CD4-positive, alpha-beta T cell treated with Interferon gamma for 1 hour (primary cell): ENCODE measurements around the gene LCNL1.
A peak's percentile ranks its signal among the peaks of the same experiment; 100 is the strongest.

Experiments
- DNase-seq: peaks from one replicate; pipeline ENCODE4 v3.0.0-alpha.2; 2020

Gene LCNL1

DNA sequence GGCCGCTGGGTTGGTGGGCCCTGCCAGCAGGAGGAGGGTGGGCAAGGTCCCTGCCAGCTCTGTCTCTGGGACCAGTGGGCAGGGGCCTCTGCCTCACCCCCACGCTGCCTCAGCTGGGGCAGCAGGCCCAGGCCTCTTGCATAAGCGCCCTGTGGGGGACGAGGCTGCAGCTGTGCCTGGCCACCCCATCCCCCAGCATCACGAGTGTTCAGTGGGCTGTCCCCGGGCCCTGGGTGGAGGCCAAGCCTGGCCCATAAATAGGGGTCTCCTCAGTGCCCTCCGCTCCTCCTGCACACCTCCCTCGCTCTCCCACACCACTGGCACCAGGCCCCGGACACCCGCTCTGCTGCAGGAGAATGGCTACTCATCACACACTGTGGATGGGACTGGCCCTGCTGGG, 5.6 kb upstream of the LCNL1 start, which contains the start of gene PTGDS:
Gene PTGDS, plus strand, starts transcription at position 282 of the 400 bp plus-strand sequence. Its CDS starts 75 bp downstream, at position 357.
- no peak for DNase-seq

DNA sequence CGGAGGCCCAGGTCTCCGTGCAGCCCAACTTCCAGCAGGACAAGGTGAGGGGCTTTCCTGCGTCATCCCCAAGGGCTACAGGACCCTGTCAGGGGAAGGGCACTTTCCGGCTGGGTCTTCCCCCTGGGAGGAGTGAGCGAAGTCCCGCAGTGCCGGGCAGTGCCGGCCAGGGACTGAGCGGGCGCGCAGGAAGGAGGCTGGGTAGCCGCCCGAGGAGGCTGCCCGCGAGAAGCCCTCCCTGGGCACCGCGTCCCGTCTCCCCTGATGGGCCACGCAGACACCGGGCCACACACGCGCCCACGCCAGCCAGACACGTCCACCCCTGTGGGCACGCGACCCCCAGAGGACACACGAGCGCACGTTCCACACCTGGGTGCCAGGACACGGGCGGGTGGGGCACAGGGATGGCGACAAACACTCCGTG, 5.1 kb upstream of the LCNL1 start:
- no peak for DNase-seq

DNA sequence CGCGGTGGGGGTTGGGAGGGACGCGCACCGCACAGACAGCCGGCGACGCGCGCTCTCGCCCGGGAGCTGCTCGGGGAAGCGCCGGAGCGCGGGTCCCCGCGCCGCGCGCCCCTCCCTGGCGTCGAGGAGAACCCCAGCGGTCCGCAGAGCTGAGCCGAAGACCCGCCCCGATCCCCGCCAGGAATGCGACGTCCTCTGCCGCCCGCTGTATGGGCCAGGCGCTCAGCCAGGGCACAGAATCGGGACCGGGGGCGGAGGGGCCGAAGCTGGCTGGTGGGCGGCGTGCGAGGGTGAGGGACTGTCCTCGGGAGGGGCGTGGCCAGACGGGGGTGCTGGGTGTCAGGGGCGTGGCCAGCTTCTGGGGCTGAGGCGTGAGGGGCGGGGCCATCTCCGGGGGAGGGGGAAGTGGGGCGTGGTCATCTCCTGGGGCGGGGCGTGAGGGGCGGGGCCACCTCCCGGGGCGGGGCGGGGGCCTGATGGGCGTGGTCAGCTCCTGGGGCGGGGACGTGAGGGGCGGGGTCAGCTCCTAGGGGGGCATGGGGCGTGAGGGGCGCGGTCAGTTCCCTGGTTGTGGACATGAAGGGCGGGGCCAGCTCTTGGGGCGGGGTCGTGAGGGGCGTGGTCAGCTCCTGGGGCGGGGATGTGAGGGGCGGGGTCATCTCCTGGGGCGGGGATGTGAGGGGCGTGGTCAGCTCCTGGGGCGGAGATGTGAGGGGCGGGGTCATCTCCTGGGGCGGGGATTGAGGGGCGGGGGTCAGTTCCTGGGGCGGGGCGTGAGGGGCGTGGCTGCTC, 4.5 kb upstream of the LCNL1 start:
- peak; percentile 67 for DNase-seq

DNA sequence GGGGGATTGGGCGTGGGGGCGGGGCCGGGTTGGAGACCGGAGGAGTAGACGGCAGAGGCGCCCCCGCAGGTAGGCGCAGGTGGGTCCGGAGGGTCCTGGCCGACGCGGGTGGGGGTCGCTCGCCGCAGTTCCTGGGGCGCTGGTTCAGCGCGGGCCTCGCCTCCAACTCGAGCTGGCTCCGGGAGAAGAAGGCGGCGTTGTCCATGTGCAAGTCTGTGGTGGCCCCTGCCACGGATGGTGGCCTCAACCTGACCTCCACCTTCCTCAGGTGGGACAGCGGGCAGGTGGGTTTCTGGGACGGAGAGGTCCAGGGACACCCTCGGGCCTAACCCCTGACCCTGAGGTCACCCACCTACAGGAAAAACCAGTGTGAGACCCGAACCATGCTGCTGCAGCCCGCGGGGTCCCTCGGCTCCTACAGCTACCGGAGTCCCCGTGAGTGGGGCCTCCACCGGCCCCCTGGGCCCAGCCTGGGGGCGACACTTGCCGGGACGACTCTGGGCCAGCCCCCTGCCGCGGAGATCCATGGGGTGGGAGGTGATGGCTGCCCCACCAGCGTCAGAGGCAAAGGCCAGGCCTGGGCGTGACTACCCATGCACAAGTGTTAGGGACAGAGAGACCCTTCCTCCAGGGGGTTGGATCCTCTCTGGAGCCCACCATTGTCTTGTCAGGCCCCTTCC, 3.8 kb upstream of the LCNL1 start:
- no peak for DNase-seq

DNA sequence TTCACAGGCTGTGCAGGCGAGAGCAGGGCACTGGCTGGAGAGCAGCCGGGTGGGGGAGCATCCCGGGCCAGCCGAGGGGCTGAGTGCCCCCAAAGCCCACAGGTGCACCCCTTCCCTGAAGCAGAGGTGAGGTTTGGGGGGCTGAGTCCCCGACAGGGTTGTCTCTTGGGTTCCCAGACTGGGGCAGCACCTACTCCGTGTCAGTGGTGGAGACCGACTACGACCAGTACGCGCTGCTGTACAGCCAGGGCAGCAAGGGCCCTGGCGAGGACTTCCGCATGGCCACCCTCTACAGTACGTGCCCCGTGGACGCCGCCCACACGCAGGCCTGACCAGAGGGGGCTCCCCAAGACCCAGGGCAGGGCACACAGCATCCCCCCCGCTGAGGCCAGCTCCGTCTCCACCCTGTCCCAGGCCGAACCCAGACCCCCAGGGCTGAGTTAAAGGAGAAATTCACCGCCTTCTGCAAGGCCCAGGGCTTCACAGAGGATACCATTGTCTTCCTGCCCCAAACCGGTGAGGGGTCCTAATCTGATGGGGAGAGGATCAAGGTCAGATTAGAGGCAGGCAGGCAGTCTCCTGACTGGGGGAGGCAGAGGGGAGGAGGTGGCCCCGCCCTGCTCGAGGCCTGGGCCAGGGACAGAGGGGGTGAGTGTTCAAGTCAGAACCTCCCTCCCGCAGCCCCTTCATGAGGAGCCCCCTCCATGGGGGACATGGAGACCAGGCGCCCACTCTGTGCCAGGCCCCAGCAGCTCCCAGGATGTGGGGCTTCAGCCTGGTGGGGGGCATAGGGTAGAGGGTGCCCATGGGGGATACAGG, 2.8 kb upstream of the LCNL1 start:
- no peak for DNase-seq

DNA sequence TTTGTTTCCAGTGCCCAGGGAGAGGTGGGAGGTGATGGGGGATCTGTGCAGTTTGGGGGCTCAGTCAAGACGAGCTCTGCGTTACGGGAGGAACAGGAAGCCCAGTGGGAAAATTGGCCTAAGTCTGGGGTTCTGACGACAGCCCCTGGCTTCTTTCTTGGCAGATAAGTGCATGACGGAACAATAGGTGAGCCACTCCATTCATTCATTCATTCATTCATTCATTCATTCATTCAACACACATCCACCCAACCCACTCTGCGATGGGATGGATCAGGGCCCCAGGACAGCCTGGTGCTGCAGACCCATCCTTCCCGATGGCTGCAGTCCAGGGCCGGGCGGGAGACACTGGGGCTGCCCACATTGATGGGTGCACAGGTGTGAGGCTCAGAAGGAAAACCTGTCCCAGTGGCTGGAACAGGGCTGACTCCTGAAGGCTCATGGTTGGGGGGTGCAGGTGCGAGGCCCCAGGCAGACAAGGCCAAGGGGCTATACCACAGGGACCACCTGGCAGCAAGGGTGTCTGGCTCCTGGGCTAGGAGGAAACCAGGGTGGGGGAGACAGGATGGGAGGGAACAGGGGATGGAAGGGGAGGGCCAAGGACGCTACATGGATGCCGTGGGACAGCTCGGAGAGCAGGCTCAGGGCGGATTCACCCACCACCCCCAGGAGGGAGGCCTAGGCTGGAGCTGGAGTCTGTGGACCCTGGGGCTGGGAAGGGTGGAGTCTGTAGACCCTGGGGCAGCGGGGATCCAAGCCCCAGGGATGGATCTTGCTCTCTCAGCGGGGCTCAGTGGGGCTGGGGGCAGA, 1.9 kb upstream of the LCNL1 start:
- no peak for DNase-seq

DNA sequence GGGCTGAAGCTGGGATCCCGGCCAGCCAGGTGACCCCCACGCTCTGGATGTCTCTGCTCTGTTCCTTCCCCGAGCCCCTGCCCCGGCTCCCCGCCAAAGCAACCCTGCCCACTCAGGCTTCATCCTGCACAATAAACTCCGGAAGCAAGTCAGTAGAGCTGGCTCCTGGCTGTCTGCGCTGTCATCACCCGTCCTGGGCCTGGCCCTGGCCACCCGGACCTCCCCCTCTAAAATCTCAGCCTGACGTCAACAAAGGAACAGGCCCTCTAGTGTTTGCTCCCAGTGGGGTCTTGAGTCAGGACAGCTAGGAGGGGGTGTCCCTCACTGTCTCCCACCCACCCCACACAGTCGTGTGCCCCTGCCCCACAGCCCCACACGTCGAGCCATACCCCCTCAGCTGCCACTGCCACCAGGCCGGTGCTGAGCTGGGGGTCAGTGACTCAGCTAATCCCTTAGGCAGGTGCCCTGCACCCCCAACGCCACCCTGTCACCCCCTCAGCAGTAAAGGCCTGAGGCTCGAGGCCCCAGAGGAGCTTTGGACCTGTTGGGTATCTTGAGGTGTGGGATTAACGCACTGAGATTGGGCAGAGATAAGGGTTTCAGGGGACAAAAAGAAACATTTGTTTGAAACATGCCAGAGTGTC, 1.1 kb upstream of the LCNL1 start:
- no peak for DNase-seq

DNA sequence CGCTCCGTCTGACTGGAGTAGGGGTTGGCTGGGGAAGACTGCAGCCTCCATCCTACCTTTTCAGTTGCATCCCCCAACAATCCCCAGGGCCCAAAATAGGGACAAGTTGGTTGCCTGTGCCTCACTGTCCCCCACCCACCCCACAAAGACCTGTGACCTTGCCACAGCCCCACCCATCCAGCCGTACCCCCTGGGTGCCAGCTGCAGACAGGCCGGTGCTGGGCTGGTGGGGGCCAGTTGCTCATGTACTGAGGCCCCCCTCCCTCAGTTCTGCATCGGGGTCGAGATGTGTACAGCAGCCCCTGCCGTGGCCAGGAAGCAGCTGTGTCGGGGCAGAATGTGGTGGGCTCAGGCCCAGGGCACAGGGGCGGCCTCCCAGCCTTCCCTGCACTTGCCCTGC, 374 bp downstream of the LCNL1 start:
- DNase-seq: no peak

DNA sequence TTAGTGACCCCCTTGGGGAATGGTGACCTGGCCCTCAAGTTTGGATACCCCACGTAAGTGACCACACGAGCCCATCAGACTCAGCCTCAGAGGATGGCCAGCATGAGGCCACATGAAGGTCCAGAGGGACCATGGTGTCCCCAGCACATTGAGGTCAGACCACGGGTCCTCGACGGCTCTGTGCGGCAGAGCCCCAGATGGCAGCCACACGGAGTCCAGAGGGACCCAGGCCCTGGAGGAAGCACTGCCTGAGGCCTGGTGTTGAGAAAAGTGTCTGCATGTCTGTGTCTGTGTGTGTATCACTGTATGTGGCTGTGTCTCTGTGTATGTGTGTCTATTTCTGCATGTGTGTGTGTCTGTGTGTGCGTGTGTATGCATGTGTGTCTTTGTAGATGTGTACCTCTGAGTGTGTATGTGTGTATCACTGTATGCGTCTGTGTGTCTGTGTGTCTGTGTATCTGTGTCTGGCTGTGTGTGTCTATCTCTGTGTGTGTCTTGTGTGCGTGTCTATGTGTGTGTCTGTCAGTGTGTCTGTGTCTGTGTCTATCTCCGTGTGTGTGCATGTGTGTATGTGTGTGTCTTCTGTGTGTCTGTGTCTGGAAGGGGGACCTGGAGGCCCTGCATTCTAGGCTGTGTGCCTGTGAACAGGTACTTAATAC, 992 bp downstream of the LCNL1 start:
- DNase-seq: no peak

DNA sequence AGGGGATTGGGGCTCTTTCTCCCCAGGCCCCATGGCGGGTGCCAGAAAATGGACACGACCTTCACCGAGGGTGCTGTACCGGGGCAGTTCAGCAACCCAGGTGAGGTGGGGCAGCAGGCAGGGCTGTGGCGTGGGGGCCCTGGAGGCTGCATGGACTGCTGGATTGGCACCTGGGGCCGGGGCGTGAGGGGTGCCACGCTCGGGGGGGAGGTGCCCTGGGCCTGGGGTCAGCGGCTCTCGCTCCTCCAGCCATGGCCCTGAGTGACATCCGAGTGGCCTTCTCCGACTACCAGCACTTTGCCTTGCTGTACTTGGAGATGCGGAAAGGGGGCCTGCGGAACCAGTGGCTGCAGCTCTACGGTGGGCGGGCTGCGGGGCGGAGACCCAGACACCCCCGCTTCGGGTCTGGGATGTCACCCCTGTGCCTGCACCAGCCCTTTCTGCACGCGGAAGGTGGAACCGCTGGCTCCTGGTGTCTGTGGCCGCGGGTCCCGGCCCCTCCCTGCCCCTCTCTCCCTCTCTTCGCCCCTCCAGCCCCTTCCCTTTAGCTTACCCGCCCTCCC, 1.8 kb downstream of the LCNL1 start:
- DNase-seq: no peak

DNA sequence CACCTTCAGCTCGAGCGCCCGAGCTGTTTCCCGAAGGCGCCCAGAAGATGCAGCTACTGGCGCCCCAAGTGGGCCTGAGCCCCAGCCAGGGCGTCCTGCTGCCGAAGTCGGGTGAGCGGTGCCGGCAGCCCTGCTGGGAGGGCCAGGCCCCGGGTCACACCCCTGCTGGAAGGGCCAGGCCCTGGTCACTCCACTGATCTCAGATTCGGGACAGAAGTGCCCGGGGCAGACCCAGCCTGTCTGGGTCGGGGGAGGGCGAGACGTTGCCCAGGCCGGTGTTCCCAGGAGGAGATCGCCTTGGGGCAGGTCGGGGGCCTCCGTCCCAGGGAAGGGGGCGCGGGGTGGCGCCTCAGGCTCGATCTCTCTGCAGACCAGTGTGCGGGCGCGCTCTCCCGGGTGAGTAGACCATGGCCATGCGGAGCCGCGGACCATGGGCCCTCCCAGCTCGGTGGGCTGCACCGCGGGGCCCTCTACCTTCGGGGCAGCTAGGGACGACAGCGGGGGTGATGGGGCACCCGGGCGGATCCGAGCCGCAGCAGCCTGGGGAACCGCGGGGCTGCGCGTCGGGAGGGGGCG, 2.3 kb downstream of the LCNL1 start:
- no peak for DNase-seq

DNA sequence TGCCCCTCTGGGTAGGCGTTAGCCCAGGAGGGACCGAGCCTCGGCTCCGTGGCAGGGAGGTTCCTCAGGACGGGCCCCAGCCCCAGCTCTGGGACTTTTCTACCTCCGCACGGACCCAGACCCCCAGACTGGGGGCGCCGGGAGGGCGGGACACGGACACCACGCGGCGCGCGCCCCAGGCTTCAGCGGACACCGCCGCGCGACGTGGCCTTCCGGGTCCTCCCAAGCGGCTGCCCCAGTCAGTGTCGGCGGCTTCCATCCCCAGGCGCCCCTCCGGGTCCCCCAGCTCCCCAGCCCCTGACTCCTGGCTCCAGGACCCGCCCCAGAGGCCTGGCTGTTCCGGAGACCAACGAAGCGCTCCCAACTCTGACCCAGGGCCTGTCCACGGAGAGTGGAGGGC, 3.1 kb downstream of the LCNL1 start:
- DNase-seq: no peak

DNA sequence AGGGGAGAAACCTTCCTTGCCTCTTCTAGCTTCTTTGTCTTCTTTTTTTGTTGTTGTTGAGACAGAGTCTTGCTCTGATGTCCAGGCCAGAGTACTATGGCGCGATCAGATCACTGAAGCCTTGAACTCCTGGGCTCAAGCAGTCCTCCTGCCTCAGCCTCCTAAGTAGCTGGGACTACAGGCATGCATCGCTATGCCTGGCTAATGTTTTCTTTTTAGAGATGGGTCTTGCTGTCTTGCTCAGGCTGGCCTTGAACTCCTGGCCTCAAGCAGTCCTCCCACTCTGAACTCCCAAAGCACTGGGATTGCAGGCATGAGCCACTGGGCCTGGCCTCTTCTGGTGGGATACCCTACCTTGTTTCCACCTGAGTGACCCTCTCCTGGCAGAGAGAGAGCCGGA, 6.1 kb downstream of the LCNL1 start:
- no peak for DNase-seq

DNA sequence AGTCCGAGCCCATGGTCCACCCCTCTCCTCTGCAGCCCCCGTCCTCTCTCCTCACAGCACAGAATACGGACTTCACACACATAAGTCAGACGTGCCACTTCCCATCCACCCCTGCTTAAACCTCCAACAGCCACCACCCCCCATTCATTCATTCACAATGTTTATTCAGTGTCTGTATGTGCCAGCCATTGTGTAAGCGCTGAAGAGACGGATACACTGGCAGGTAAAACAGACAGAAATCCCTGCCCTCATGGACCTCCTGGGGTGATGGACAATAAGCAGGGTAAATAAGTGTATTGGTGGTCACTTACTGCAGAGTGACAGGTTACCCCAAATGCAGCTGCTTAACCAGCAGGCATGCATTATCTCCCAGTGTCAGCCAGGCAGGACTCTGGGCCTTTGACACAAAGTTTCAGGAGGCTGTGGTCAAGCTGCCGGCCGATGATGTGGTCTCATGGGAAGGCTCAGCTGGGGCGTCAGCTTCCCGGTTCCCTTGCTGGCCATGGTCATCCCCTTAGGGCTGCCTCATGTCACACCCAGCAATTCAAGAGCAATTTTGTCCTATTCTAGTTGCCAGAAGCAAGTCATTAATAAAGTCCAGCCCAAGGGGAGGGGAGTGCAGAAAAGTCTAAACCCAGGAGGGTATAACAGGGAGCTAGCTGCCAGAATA, 7.6 kb downstream of the LCNL1 start:
- no peak for DNase-seq

DNA sequence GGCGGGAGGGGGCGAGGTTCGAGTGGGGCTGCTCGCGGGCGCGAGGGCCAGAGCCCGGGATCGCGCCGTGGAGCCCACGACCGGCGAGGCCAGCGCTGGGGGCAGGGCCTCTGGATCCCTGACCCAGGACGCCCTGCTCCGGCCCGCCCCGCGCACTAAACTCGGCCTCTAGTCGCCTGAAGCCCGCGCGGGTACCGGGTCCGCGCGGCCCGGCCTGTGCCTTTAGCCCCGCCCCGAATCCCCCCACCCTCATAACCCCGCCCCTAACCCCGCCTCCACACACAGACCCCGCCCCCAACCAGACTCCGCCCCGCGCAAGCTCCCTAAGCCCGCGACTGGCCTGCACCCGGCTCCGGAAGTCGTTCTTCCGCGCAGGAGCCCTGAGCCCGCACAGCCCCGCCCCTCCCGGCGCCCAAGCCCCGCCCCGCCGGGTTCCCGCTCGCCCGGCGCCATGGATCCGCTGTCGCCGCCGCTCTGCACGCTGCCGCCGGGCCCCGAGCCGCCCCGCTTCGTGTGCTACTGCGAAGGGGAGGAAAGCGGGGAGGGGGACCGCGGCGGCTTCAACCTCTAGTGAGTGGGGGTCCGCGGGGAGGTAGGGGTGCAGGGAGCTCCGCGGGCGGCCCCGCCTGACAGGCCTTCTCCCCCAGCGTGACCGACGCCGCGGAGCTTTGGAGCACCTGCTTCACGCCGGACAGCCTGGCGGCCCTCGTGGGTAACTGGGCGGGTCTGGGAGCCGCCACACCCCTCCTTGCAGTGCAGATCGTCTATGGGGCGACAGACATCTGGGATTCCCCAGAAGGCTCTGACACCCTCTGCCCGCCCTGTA, 9.4 kb downstream of the LCNL1 start, which contains the start of gene PAXX:
Gene PAXX, plus strand, starts transcription at position 430 of the 826 bp plus-strand sequence. Its CDS starts 22 bp downstream, at position 452.
- peak; percentile 93 for DNase-seq

DNA sequence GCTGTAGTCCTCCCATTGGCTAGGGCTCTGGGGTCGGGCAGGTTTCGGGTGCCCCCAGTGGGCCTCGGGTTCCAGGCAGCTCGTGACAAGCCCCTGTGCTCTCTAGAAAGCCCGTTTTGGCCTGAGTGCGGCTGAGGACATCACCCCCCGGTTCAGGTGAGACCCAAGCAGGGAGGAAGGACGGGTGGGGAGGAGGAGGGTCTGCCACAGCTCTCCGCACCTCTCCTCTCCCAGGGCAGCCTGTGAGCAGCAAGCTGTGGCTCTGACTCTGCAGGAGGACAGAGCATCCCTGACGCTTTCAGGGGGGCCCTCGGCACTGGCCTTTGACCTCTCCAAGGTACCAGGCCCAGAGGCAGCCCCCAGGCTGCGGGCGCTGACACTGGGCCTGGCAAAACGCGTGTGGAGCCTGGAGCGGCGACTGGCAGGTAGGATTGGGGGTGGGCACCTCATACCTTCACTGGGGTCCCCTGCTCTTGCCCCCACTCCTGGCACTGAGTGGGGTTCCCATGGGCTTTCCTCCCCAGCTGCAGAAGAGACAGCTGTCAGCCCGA, 10.1 kb downstream of the LCNL1 start:
- DNase-seq: no peak

DNA sequence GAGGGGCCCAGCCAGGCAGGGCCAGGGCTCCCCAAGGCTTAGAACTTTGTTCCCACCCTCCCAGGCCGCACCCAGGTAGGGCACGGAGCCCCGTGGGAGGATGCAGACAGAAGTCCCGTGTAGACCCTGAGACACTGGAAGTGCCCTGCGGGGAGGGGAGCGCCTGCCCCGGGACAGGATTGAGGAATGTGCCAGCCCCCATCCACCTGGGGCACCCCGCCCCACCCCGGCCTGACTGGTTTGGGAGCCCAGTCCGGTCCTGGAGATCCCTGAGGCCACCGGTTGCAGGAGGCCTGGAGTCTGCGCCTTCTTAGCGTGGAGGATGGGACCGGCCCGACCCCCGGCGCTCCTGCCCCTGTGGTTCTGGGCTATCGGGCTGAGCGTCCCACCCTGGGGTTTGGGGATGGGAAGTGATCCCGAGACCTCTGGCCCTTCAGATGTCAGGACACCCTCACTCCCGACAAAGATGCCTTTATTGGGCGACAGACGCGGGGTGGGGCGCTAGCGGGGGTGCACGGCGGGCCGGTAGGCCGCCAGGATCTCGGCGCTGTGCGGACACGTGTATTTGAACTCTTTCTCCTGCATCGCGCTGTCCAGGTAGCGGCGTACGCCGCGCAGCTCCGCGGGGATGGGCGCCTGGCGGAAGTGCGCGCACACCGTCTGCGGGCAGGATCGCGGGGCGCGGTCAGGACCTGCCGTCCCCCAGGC, 11.5 kb downstream of the LCNL1 start:
- DNase-seq: no peak

DNA sequence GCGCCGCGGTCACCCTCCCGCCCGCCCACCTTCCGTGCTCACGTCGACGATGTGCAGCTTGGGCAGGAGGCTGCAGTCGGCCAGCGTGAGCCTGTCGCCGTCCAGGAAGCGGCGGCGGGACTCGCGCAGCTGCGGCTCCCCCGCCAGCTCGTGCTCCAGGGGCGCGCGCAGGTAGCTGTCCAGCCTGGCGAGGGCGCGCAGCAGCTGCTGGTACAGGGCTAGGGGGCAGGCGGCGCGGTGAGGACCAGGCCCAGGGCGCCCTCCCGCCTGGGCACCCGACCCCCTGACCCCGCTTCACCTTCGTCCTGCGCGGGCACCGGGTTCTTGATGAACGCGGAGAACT, 12.1 kb downstream of the LCNL1 start:
- no peak for DNase-seq
